Kidney tubule cell (primary cell): ENCODE measurements around the gene CFAP251.
"Not testable (repeated sequence)": the region's sequence is repeated elsewhere in the genome, so short reads cannot be mapped to it uniquely, and the experiment has no call there.

ENCODE experiments used
- DNase-seq: peaks from one replicate; pipeline ENCODE4 v3.0.0-alpha.2; 2018; ENCODE audit warnings: low spot score

Gene CFAP251

DNA sequence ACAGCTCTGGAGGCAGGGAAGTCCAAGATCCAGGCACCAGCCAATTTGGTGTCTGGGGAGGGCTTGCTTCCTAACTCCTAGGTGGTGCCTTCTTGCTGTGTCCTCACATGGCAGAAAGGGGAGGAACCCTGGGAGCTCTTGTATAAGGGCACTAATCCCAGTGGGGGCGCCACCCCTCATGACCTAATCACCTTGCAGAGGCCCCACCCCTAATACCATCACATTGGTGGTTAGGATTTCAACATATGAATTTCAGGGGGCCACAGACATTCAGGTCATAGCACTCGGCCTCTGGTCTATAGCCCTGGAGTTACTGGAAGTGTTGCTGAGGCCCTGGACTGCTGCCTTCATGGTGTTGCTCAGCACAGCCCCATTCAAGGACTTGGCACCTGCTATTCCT is 15.2 kb upstream of the CFAP251 start:
- DNase-seq = no peak

- DNase-seq = no peak
Observed at GRCh38 chr12:121905746-121906145, 12.6 kb upstream of the CFAP251 start.

- no peak for DNase-seq
Observed at GRCh38 chr12:121908702-121909101, 9.7 kb upstream of the CFAP251 start.

GRCh38 chr12:121911824-121912585 is 6.4 kb upstream of the CFAP251 start:
- no peak for DNase-seq

- DNase-seq = no peak
Observed at GRCh38 chr12:121915841-121916321, 2.5 kb upstream of the CFAP251 start.

DNA sequence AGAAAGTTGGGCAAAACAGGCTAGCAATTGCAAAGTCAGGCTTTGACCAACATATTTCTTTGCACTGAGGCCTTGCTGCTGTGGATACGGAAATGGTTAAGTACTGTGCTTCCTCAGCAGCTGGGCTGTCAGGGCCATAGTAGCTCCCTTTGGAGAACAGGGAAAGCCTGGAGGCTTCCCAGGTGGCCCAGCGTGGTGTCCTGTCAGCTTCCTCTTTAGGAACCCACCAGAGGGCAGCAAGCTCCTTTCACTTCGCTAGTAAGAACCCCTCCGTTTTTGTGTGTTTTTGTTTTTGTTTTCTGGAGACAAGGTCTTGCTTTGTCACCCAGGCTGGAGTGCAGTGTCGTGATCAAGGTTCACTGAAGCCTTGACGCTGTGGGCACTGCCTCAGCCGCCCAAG is 1.7 kb upstream of the CFAP251 start:
- DNase-seq = no peak

GRCh38 chr12:121918679-121919038 is 267 bp downstream of the CFAP251 start:
- DNase-seq = no peak

DNA sequence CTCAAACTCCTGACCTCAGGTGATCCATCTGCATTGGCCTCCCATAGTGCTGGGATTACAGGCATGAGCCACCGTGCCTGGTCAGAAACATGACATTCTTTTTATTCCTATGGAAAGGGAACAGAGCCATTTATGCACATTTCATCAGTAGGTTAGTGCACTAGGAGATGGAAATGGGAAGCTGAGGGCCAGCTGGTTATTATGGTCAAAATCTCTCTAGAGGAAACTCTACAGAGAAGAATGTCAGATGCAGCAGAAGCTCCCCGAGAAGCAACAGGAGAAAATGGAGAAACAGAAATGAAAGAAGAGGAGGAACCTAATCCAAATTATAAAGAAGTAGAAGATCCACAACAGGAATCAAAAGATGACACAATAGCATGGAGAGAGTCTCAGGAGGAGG is 2.7 kb downstream of the CFAP251 start:
- DNase-seq = no peak

DNA sequence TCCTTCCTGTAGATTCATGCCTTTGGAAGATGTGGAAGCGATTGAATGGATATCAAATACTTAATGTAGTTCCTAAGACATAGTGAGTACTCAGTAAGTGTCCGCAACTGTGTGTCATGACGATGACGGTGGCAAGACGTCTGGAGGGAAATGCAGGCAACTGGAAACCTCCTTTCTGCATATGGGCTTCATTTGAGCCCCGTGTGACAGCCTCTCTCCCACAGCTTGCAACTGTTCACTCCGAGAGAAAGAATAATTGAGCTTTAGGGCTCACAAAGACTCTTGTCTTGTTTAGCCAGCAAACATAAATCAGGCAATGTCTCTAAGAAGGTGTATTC is 6.9 kb downstream of the CFAP251 start:
- peak; percentile 19 for DNase-seq

DNA sequence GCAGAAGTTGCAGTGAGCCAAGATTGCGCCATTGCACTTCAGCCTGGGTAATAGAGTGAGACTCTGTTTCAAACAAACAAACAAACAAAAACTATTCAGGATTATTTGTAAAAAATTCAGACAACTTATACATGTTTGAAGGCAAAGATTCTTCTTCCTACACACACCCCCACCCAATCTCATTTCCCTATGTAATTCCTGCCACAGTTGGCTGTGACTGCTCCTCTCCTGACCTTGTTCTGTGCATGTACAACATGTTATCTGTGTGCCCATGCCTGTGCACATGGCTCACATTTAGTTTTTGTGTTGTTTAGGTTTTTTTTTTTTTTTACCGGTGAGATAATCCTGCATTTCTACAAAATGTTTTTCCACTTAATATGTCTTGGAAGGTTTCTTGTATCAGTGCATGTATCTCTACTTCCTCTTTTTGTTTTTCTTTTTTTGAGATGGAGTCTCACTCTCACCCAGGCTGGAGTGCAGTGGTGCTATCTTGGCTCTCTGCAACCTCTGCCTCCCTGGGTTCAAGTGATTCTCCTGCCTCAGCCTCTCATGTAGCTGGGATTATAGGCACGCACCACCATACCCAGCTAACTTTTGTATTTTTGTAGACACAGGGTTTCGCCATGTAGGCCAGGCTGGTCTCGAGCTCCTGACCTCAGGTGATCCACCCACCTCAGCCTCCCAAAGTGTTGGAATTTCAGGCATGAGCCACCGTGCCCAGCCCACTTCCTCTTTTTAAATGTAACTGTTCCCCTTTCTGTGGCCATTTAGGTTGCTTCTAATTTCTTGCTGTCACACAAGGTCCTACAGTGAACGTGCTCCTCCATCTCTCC is 8.7 kb downstream of the CFAP251 start:
- no peak for DNase-seq

DNA sequence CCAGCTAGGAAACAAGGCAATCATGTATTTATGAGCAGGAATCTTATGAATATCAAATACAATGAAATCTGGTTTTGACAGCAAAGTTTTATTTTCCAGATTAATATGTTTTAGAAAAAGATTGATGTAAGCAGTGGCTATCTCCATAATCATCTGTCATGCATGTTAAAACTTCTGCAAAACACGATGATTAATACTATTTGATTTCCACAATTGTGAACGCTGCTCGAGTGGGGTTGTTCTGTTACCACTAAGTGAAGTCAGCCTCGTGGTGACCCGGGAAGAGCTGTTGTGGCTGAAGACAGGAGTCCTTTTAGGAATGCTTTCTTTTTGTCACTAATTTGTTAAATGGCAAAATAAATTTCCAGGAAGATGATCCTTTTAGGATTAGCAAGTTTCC is 9.4 kb downstream of the CFAP251 start:
- DNase-seq = peak; percentile 12

- not testable (repeated sequence) for DNase-seq
Observed at GRCh38 chr12:121929545-121929944, 11.2 kb downstream of the CFAP251 start.

- DNase-seq = no peak
Observed at GRCh38 chr12:121930862-121931261, 12.5 kb downstream of the CFAP251 start.

DNA sequence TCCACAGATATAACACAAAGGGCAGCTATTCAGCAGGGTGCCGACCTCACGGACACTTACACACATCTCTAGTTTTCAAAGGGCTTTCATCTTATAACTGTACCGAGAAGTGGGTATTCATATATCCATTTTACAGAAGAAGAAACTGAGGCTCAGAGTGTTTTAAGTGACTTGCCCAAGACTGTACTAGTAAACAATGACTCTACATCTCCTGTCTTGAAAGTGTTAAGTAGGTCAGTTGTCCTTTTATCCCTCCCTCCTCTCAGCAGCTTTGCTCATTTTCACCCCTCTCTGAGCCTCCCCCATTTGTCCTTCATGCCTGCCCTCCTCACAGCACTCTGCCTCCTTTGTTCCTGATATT is 13.8 kb downstream of the CFAP251 start:
- no peak for DNase-seq

- no peak for DNase-seq
Observed at GRCh38 chr12:121932914-121933521, 14.6 kb downstream of the CFAP251 start.

DNA sequence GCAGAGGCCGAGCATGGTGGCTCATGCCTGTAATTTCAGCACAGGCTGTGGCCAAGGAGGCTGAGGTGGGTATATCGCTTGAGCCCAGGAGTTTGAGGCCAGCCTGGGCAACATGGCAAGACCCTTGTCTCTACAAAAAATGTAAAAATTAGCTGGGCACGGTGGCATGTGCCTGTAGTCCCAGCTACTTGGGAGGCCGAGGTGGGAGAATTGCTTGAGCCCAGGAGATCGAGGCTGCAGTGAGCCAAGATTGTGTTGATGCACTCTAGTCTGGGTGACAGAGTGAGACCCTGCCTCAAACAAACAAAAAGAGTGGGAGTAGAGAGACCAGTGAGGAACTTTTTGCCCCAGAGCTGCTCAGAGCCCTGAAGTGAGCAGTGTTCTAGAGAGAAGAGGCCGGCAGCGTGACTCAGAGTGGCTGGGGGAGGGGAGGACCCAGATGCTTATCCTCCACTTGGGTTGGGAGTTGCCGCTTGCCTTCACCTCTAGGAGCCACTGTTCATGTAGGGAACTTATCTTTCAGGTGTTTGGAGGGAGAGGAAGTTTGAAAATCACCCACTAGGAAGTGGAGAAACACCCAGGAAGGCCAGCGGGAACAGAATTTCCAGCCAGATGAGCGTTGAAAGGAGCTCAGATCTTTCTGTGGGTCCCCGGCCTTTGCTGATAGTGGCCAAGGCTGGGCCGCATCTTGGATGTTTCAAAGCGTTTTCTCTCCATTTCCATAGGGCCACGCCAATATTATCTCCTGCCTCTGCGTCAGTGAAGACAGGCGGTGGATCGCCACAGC is 15.3 kb downstream of the CFAP251 start:
- DNase-seq = peak; percentile 12

- DNase-seq = peak; percentile 14
Observed at GRCh38 chr12:121934309-121934664, 15.9 kb downstream of the CFAP251 start.

GRCh38 chr12:121937654-121938053 is 19.3 kb downstream of the CFAP251 start:
- DNase-seq = no peak

DNA sequence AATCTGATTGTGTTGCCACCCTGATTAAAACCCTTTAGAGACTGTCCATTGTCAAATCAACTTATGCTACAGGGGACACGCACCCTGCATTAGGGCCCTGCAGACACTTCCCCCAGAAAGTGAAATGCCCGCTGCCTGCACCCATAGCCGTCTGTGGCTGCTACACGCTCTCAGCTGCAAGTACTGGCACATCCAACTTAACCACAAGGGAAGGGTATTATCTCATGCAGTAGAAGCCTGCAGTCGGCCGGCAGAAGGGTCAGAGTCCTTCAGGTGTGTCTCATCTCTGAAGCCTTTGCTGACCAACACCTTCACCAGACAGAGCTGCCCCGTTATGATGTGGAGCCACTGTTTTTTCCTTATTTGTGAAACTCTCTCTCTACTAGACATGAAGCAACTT is 20.8 kb downstream of the CFAP251 start:
- peak; percentile 63 for DNase-seq

DNA sequence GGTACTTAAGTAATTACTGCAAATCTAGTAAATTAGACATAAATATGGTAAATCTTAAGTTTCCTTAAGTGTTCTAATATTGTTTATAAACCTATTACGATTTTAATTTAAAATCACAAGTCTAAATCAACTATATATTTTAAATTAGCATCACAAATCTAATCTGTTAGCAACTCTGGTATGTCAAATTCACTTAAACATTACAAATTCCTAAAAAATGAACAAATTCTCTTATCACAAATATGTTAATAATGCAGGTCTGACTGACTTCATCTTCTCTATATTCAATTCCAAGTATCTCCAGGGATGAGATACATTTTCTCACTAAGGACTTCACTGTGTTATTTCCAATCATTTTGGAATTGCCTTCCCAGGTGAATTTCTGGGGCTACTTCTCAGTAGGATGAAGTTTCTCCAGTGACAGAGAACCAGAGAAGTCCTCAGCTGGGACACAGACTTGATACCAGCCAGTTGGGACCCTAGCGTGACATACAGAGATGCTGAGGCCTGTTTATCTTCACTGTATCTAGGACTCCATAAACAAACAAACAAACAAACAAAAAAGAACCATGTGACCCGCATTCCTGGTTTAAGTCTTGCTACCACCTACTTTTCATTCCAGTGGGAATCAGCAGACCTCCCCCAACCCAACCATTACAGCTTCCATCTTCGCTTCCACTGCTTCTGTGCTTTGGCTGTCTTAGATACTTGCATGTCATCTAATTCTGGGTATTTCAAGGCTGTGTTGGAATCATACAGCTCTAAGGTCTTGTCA is 21.8 kb downstream of the CFAP251 start:
- no peak for DNase-seq

- DNase-seq = peak; percentile 41
Observed at GRCh38 chr12:121942145-121942718, 23.8 kb downstream of the CFAP251 start.
